ENCODE measurements around the gene BRWD1.
"Not testable (repeated sequence)": the region's sequence is repeated elsewhere in the genome, so short reads cannot be mapped to it uniquely, and the experiment has no call there.

BRWD1 gene

DNA sequence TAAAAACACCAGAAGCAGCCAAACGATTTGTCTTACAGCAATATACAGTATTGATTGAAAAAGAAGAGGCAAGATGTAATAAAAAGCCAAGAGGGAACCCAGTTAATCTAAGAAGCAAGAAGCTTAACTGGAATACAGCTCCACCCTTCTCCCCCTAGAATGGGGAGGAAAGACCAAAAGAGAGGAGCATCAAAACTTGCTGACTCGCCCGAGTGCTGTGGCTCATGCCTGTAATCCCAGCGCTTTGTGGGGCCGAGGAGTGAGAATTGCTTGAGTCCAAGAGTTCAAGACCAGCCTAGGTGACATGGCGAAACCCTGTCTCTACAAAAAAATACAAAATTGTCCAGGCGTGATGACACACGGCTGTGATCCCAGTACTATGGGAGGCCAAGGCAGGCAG lies 32.2 kb downstream of the BRWD1 start:
- DNase-seq = no peak

GRCh38 chr21:39269620-39270019 lies 43.8 kb downstream of the BRWD1 start:
- DNase-seq = no peak

DNA sequence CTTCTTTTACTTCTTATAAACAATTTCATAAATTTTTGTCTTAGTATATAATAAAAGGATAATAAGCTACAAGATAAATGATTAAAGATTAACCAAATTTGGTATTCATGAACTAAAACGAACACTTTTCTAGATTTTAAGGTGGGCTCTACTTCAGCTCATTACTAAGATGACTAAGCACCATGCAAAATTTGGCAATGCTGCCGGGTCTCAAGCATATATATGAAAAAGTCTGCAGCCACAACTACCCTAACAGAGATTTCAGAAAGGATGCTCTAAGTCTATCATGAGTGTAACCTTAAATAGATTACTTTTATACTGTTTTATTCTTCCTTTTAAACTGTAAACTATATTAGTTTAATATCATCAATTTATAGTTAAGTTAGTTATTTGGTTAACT lies 47.8 kb downstream of the BRWD1 start:
- no peak for DNase-seq

- DNase-seq = no peak
These were observed 50.1 kb downstream of the BRWD1 start for GRCh38 chr21:39263372-39263771.

GRCh38 chr21:39258207-39258606 lies 55.2 kb downstream of the BRWD1 start:
- peak in 2 of 3 experiments; percentile 54 to 92 for DNase-seq

- DNase-seq = peak; percentile 15 to 77 (median 35)
These were observed 62.1 kb downstream of the BRWD1 start for GRCh38 chr21:39251326-39251725.

- no peak for DNase-seq
These were observed 75.2 kb downstream of the BRWD1 start for GRCh38 chr21:39238275-39238674.

GRCh38 chr21:39232861-39233291 lies 80.6 kb downstream of the BRWD1 start:
- no peak for DNase-seq

DNA sequence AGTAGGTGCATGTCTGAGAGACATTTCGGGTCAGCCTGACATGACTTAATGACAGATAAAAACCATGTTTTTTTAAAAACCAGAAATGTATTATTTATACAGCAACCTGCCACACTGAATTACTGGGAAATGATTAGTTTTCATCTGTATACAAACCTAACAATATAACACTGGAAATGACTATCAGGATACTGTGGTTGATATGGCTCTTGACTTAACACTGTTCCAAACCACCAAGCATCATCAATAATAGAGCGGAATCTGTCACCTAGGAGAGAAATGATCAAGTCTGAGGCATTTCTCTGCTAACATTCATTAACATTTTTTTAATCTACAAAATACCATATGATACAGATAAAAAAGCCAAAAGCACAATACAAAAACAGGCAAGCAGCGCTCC lies 88.5 kb downstream of the BRWD1 start:
- no peak for DNase-seq

GRCh38 chr21:39221997-39222486 lies 91.4 kb downstream of the BRWD1 start:
- DNase-seq = no peak

DNA sequence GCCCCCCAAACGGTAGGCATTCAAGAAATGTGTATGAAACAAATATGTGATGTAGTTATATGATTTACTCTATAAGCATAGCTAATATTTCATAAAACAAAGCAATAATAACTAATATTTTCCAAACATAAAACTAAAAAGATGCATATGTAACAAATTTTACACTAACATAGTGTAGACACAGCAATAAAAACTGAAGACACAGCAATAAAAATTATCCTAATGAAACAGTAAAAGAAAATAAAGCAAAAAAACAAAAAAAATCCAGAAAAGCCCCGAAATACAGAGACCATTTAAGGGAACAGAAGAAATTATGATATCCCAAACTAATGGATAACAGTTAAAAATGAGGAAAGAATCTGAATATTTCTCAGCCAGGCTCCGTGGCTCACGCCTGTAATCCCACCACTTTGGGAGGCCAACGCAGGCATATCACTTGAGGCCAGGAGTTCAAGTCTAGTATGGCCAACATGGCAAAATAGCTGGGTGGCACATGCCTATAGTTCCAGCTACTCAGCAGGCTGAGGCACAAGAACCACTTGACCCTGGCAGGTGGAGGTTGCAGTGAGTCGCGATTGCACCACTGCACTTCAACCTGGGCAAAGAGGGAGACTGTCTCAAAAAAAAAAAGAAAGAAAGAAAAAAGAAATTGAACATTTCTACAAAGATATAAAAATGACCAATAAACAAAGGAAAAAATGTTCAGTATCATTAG lies 92.0 kb downstream of the BRWD1 start:
- no peak for DNase-seq

DNA sequence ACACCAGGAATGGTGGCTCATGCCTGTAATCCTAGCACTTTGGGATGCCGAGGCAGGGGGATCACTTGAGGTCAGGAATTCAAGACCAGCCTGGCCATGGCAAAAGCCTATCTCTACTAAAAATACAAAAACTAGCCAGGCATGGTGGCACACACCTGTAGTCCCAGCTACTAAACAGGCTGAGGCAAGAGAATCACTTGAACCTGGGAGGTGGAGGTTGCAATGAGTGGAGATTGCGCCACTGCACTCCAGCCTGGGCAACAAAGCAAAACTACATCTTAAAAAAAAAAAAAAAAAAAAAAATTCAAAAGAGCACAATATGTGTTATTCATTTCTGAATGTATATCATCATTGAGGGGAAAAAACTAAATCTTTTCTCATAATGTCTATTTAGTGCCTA lies 92.6 kb downstream of the BRWD1 start:
- not testable (repeated sequence) for DNase-seq

DNA sequence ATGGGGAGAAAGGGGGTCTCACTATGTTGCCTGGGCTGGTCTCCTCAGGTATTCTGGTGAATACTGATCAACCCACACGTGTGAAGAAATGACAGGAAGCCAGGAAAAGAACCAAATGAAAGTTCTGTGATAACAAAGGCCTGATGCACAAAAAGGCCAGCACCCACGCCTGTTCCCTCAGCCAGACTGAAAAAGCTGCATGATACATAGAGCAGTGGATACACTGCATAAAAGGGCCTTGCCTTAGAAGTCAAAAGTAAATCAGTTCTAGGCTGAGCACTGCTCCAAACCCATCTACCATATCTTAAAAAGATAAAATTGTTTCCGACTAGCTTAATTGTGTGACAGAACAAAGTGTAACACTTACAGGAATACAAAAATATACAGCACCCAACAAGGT lies 93.3 kb downstream of the BRWD1 start:
- DNase-seq = no peak

DNA sequence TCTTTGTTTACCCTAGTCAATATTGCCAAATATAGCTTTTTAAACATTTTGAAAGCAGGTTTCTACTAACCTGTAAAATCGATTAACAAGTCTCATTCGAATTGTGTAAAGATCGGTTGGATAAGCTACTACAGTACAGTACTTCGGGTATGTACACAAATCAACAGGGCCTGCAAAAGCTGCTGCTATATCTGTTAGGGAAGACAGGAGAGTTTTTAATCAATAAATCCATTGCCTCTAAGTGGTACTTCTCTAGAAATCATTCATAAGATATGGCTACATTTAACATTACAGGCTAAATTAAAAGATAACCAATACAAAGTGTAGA lies 95.4 kb downstream of the BRWD1 start:
- peak in 2 of 3 experiments; percentile 23 to 59 for DNase-seq

GRCh38 chr21:39217356-39218081 lies 95.9 kb downstream of the BRWD1 start:
- DNase-seq = peak in 2 of 3 experiments; percentile 14 to 80

DNA sequence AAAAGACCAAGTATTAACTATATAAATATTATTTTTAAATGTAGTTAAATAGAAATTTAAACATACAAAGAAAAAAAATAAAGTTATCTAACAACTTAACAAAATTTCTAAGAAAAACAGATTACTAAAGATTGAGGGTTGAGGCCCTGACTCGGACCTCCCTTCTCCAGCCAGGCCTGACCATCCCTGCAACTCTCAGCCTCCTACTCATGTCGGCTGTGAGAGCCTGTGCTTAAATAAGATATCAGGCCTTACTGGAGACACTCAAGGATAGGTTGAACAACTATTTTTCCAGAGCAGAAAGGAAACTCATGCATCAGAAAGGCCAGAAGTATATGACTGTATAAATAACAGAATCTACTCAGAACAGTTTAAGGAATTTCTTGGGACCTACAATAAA lies 97.1 kb downstream of the BRWD1 start:
- no peak for DNase-seq

- DNase-seq = no peak
These were observed 98.4 kb downstream of the BRWD1 start for GRCh38 chr21:39215078-39215477.

- no peak for DNase-seq
These were observed 104.1 kb downstream of the BRWD1 start for GRCh38 chr21:39209334-39209688.

- DNase-seq = no peak
These were observed 104.7 kb downstream of the BRWD1 start for GRCh38 chr21:39208624-39209333.

DNA sequence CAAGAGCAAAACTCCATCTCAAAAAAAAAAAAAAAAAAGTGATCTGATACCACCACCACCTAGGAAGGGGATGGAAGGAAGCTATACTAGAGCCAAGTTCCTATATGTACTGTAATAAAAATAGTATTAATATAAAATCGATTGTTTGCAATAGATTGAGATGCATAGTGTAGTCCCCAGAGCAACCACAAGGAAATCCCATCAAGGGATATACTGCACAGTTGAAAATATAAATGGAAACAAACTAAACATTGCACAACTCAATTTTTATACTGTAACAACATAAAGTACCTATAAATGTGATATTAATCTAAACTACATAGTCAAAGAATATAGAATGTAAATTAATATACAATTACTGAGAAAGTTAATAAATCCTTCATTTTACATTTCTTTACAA lies 109.3 kb downstream of the BRWD1 start:
- DNase-seq = no peak

DNA sequence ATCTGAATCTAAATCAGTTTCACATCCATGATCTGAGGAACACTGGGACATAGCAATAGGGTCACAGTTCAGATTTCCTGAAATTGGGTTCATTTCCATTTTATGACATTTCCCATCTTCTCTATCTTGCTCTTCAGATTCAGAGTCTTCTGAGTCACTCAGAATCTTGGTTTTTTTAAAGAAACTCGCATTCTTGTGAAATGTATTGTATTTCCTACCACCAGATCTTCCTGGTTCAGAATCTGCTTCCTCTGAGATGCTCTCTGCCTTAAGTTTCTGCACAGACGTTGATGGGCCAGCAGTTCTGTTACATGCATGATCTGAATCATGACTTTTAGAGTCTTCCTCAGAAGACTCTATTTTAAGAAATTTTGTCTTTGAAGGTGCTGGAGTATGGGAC lies 114.6 kb downstream of the BRWD1 start:
- DNase-seq = no peak

DNA sequence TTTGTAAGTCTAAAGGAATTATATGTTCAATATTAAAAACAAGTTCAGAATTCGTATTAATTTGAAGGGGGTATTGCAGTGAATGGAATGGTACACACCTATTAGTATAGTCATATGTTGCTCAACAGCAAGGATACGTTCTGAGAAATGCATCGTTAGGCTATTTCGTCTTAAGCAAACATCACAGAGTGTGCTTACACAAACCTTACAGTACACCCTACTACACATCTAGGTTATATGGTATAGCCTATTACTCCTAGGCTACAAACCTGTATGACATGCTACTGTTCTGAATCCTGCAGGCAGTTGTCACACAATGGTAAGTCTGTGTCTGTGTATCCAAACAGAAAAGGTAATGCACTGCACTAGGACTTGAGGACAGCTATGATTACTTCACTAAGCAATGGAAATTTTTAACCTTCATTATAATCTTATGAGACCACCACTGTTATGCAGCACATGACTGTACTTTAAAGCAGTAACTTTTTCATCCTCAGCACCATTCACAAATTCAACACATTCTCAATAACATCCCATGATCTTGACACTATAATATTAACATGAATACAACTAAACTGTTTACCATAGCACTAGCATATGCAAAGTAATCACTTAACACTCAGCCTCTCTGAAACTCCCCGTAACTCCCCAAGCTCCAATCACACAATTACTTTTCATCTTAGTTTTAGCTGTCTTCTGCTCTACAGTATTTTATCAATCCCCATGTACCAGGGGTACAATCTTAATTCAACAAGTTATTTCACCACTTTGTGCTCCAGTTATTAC lies 115.8 kb downstream of the BRWD1 start:
- DNase-seq = no peak

- DNase-seq = no peak
These were observed 116.6 kb downstream of the BRWD1 start for GRCh38 chr21:39196838-39197237.

All from NCI-H1417 (cell line).